COLO668 (cell line): ENCODE results near the gene CUL5.
"Not testable (repeated sequence)": the region's sequence is repeated elsewhere in the genome, so short reads cannot be mapped to it uniquely, and the experiment has no call there.

ENCODE experiments used
- DNase-seq: peaks from one replicate; lab custom pipeline; 2025; ENCODE audit not compliant: unreplicated experiment; lab: John Stamatoyannopoulos, UW

CUL5 gene

GRCh38 chr11:108111126-108111525 is 102.4 kb downstream of the CUL5 start:
- no peak for DNase-seq

DNA sequence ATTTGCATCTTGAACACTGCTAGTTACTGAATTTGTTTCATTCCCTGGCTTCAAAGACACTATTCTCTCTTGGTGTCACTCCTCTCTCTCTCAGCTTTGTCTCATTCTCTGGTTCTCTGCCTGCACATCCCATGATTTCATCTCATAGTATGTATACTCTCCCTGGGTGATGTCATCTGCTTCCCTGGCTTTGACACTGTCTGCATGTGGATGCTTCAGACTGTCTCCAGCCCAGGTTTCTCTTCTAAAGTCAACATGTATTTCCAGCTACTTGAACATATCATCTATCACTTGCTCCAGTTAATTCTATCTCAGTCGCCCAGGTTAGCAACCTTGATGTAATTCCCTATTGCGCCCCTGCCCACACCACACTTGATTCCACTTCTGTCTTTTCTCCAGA is 103.4 kb downstream of the CUL5 start:
- no peak for DNase-seq

DNA sequence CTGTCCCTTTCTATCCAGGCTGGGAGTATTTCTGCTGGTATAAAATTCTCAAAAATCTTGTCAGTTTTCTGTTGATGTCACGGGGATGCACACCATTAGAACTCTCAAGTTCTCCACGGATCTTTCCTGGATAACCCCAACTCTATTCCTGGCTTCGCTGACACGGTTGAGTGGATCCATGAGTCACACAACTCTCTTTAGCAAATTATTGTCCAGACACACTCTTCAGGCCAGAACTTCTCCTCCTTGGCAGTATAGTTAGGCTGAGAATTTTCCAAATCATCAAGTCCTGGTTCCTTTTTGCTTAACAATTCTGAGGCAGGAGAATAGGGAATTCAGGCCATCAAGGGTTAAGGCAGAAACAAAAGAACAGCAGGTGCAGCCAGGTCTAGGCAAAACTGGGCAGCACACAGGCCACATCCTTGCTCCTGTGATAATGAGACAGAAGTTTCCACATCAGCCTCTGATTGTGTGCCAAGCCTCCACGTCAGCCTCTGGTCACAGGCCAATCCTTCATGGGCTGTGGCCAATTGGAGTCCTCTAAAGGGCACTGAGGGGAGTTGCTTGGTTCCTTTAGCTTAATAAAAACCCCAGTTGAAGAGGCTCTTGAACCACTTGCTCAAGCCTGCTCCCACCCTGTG is 106.9 kb downstream of the CUL5 start:
- DNase-seq, result peak; percentile 49

DNA sequence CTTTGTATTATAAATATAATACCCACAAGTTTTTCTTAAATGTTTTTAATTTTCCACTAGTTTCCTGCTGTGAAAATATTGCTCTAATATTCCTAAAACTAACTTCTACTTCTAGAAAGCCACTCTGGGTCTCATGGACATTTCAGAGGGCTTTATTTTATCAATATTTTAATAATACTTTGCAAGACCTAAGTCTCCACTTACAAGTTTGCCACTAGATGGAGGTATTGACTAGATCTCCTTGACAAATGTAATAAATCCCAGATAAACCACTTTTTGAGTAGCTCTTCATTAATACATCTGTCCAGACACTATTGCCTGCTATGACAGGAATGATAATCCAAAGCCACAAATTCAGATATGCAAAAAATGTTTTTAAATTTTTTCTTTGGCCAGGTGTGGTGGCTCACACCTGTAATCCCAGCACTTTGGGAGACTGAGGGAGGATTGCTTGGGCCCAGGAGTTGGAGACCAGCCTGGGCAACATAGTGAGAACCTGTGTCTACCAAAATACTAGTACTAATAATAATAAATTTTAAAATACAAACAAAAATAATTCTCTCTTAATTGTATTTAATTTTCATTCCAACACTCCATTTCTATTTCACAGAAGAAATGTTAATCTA is 109.2 kb downstream of the CUL5 start:
- no peak for DNase-seq

GRCh38 chr11:108120936-108121273 is 112.2 kb downstream of the CUL5 start:
- DNase-seq, result not testable (repeated sequence)

DNA sequence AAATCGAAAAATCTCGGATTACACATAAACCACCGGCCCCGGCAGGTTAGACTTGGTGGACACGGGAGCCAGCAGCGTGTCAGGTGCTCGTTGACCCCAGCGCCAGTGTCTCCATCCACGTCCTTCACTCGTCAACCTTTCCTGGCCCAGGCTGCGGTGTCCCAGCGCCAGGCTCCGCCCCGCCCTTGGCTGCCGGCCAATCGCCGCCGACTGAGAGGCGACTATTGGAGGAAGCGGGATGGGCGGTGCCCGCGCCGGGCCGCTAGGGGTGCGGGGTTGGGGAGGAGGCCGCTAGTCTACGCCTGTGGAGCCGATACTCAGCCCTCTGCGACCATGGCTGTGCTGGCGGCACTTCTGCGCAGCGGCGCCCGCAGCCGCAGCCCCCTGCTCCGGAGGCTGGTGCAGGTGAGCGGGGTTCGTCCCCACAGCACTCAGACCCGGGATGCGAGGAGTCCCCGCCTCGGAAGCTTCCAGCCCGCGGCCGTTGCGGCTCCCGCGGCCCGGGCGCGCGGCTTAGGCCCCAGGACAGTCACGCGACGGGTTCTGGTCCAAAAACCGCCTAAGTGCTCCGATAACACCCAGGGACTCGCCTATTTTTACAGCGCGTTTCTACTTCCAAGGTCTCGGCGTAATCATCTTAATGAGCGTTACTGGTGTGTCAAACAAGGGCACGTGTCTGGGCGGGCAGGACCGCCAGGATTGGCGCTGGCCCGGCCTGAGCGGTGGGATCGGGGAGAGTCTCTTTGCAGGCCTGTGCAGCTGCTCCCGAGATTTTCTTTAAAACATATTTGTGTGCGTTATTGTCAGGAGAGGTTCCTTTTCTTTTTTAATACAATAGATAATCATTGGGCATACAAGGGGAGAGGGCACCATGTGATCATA is 112.8 kb downstream of the CUL5 start, which contains the start of gene ACAT1:
Gene ACAT1 (plus strand): TSS at position 294 of the 882 bp plus-strand sequence. CDS start 40 bp downstream, at position 334.
- peak; percentile 94 for DNase-seq

DNA sequence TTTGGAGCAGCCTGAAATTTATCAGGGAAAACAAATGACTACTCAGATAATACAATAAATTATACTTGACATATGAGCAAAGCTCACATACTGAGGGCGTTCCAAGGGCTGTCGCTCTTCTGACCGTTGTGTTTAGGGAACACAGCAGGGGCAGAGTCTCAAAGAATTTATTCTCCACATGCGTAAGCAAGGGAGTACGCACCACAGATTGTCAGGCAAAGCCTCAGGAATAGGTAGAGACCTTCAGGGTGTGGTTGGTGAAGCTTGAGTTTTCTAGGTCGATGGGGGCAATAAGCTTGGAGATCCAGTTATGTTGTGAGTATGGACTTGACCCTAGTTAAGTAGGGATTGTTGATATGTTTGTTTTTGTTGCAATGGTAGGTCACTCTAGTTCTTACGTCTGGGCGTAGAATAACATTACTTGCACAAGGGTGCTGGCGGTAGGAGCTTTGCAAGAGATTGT is 113.5 kb downstream of the CUL5 start:
- DNase-seq, result no peak

GRCh38 chr11:108125096-108125495 is 116.4 kb downstream of the CUL5 start:
- no peak for DNase-seq

DNA sequence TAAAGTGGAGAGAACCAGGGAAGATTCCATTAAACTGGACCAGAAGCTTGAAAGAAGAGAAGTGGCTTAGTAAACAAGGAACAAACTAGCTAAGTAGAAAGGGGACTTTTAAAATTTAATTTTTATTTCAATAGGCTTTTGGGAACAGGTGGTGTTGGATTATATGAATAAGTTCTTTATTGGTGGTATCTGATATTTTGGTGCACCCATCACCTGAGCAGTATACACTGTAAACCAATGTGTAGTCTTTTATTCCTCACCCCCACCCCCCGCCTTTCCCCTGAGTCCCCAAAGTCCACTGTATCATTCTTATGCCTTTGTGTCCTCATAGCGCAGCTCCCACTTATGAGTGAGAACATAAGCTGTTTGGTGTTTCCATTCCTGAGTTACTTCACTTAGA is 120.1 kb downstream of the CUL5 start:
- DNase-seq, result no peak

DNA sequence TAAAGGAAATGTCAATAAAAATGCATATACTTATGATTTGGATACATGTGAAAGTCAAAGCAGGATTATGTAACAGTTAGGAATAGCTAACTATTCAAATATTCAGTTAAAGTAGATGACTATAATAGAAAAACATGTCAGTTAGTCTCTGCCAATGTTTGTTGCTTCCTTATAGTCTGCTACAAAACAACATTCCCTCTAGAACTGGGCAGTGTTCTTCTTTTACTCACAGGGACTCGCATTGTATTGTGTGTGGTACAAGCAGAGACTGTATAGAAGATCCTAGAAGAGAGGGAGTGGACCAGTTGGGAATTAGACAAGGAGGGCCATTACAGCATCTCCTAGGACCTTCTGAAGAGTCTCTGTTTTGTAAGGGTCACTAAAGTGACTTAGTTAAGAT is 123.3 kb downstream of the CUL5 start:
- no peak for DNase-seq

GRCh38 chr11:108132993-108133538 is 124.4 kb downstream of the CUL5 start:
- DNase-seq, result not testable (repeated sequence)

DNA sequence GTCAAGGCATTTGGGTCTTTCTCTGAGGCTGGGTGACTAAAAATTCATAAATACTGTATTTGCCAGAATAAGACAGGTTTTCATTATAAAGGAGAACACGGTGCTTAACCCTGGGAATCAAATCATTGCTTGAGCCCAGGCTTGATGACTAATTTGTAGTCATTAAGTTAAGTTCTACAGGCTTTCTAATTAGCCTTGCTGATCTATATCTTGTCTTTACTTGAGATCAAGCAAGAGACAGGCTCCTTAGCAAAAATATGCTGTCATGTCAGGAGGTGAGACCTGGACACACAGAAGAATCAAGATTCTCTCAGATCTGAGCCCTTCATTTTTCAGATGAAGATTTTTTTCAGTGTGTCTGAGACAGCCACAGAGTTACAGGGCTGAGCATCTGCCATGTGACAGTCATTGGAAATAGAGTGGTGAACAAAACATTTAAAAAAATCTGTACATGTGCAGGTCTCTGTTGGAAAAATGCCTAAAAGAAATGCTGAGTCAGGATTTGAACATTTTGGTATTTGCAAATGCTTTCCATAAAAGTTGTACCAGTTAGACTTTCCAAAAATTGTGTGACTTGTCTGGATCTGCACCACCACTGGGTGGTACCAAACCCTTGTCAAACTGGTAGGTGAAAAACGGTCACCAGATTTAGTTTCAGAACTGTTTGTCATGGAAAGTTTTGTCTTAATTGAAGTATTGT is 127.3 kb downstream of the CUL5 start:
- DNase-seq, result no peak

DNA sequence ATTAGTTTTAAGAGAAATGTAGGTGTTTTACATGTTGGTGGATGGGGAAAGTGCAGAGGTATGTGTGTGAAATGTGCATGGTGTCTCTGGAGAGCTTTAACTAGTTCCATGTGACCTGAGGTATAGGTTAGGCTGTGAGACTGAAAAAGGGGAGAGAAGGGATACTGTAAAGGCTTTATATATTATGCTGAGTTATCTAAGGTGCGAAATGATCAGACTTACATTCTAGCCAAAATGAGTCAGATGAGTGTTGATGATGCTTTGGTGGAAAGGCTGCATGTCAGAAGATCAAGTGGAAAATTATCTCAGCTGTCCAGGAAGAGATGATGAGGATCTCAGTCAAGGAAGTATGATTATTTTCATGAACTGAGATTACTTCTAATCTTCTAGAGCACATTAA is 128.5 kb downstream of the CUL5 start:
- no peak for DNase-seq

- DNase-seq, result no peak
Observed at GRCh38 chr11:108142304-108142703, 133.6 kb downstream of the CUL5 start.

DNA sequence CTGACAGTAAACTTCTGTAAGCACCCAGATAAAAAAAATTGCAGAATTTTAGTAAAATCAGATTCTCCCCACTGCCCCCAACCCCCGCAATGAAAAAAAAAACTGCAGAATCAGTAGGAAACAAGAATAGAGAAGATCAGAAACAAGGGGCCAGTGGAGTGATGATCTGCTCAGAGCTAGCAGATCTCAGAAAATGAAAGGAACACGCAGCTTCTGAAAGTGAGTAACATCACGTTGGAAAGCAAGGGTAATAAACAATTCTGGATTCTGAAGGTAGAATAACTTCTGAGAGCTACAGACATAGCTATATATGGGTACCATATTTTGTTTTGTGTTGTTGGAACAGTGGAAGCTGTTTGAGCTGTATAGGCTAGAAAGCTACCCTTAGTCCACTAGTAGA is 135.9 kb downstream of the CUL5 start:
- DNase-seq, result no peak

- DNase-seq, result no peak
Observed at GRCh38 chr11:108147150-108147549, 138.5 kb downstream of the CUL5 start.

DNA sequence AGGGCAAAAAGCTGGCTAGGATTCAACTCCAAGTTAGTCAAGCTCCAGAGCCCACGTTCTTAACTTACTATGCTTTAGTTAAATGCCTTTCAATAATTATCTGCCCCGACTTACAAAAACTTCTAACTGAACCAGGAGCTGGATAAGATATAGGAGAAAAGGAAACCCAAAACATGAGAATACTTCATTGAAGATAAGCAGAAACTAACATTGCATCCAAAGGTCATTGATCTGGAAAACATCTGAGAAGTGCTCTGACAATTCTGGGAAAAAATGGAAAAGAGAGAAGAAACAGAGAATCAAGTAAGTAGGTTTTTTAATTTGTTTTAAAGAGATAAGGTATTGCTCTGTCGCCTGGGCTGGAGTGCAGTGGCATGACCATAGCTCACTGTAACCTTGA is 139.9 kb downstream of the CUL5 start:
- no peak for DNase-seq

DNA sequence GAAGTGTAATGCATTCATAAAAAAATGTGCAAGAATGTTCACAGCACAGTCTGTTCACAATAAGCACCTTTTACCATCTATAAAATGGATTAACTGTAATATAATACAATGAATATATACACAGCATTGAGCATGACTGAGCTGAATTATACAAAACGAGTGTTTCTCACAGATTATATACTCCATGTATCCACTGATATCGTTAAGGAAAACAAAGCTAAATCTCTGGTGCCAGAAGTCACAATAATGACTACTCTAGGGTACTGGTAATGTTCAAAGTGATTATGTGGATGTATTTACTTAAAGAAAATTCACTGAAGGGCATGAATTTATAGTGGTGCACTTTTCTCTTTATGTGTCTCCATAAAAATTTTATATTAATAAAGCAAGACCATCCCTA is 145.9 kb downstream of the CUL5 start:
- no peak for DNase-seq
